ENCODE measurements around the gene NLRP9. TPM values are rescaled to one million over a fixed set of nuclear protein-coding genes. Genes with fewer than 3 reads are reported as not detected.

Gene NLRP9
- total and polyA plus RNA-seq, 2 of the 4 experiments (the other 2 are of a cell fraction) = not detected

DNA sequence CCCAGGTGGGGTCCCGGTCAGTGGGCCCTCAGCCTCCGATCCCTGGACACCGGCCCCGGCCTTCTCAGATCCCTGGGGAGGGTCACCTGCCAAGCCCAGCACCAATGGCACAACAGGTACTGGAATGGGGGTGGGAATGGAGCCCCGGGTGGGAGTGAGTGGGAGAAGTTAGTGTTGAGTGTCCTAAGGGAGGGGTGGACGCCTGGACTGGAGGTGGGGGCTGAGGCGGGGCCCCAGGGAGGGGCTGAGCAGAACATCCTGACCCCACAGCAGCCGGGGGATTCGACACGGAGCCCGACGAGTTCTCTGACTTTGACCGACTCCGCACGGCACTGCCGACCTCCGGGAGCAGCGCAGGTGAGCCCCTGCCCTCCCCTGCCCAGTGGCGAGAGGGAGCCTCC is 45.5 kb downstream of the NLRP9 start:
- Histone ChIP-seq H3K4me3 (ENCODE audit: insufficient read depth, low read depth, low read length) (no peak overlapping the region), H3K23ac (ENCODE audit: low read depth, low read length) (no peak overlapping the region), H3K9me1 (ENCODE audit: insufficient read depth, low read length) (no peaks in the 10 kb centered on the region), H3K36me3 (ENCODE audit: control insufficient read depth, insufficient read depth, low read length) (peaks cover 65% of the 10 kb centered on the region), H3K27ac (ENCODE audit: insufficient read depth, low read length) (no peak overlapping the region), H2AFZ (replicated peaks; ENCODE audit: low read length, poor library complexity) (no peak overlapping the region), H4K20me1 (ENCODE audit: insufficient read depth, low read length) (peaks cover 8% of the 10 kb centered on the region; the same call in 1 of the 2 replicates), H2AK9ac (replicated peaks; ENCODE audit: low read depth, low read length, poor library complexity) (no peak overlapping the region), H3K56ac (ENCODE audit: extremely low read depth, insufficient read depth, low read length) (no peak overlapping the region), H2BK15ac (ENCODE audit: low read depth, low read length) (no peak overlapping the region), H3K18ac (ENCODE audit: low read depth, low read length) (no peak overlapping the region), H2BK20ac (ENCODE audit: low read depth, low read length) (no peak overlapping the region), H2AK5ac (ENCODE audit: low read depth, low read length) (no peak overlapping the region), H3K4ac (ENCODE audit: low read depth, low read length) (no peak overlapping the region), H2BK120ac (ENCODE audit: low read depth, low read length) (no peak overlapping the region), H3K9me3 (ENCODE audit: control insufficient read depth, insufficient read depth, low read length) (no peaks in the 10 kb centered on the region), H3K4me2 (ENCODE audit: low read depth, low read length) (no peak overlapping the region), H3K27me3 (ENCODE audit: control insufficient read depth, insufficient read depth, low read length) (no peaks in the 10 kb centered on the region), H4K8ac (ENCODE audit: low read depth in 2 of 2, low read length in 2 of 2) (no peak overlapping the region), H3K14ac (replicated peaks; ENCODE audit: low read depth, low read length) (no peak overlapping the region), H3K79me1 (ENCODE audit: low read depth in 1 of 2, low read length in 2 of 2) (peaks cover 4 to 7% of the 10 kb centered on the region in 2 experiments; a peak in 2 of 4 replicates), H3K9ac (ENCODE audit: low read depth, low read length) (no peak overlapping the region), H4K5ac (ENCODE audit: low read depth, low read length) (no peak overlapping the region), H3K4me1 (ENCODE audit: control insufficient read depth, insufficient read depth, low read length) (no peaks in the 10 kb centered on the region), H4K91ac (ENCODE audit: insufficient read depth, low read depth, low read length) (no peak overlapping the region), H2BK5ac (ENCODE audit: low read depth, low read length, poor library complexity, severe bottlenecking) (no peak overlapping the region)
- intact Hi-C loops (cut with micrococcal nuclease) (no loop called here), in situ Hi-C loops (cut with MboI; ENCODE audit: low sequenced_read_pairs) (loop anchor here (25.0 kb wide), 1 partner anchor 445 kb away; the partner anchor contains the start of gene ZNF444), dilution Hi-C loops (cut with HindIII; ENCODE audit: low sequenced_read_pairs, unreplicated experiment) (no loop called here)
- no peak for ATAC-seq (ENCODE audit: low read depth)
- TF ChIP-seq FOS (IDR thresholded peaks at IDR 0.05; ENCODE audit: low read depth, low read length) = no peak
- TF ChIP-seq POLR2A (IDR thresholded peaks at IDR 0.05; ENCODE audit: low read depth, low read length) = no peak
- TF ChIP-seq, protein P1, sequence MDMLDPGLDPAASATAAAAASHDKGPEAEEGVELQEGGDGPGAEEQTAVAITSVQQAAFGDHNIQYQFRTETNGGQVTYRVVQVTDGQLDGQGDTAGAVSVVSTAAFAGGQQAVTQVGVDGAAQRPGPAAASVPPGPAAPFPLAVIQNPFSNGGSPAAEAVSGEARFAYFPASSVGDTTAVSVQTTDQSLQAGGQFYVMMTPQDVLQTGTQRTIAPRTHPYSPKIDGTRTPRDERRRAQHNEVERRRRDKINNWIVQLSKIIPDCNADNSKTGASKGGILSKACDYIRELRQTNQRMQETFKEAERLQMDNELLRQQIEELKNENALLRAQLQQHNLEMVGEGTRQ (IDR thresholded peaks at IDR 0.05; ENCODE audit: low read depth, low read length) = no peak
- TF ChIP-seq, protein P2, sequence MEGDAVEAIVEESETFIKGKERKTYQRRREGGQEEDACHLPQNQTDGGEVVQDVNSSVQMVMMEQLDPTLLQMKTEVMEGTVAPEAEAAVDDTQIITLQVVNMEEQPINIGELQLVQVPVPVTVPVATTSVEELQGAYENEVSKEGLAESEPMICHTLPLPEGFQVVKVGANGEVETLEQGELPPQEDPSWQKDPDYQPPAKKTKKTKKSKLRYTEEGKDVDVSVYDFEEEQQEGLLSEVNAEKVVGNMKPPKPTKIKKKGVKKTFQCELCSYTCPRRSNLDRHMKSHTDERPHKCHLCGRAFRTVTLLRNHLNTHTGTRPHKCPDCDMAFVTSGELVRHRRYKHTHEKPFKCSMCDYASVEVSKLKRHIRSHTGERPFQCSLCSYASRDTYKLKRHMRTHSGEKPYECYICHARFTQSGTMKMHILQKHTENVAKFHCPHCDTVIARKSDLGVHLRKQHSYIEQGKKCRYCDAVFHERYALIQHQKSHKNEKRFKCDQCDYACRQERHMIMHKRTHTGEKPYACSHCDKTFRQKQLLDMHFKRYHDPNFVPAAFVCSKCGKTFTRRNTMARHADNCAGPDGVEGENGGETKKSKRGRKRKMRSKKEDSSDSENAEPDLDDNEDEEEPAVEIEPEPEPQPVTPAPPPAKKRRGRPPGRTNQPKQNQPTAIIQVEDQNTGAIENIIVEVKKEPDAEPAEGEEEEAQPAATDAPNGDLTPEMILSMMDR (conservative IDR thresholded peaks at IDR 0.05; ENCODE audit: low read depth, low read length) = no peak
- no peak for TF ChIP-seq MAZ (IDR thresholded peaks at IDR 0.05; ENCODE audit: borderline replicate concordance, low read depth, low read length)
- TF ChIP-seq SMC3 (IDR thresholded peaks at IDR 0.05; ENCODE audit: low read depth, low read length) = no peak
- no peak for TF ChIP-seq MAFK (IDR thresholded peaks at IDR 0.05; ENCODE audit: low read depth, low read length)
- TF ChIP-seq RAD21 (IDR thresholded peaks at IDR 0.05; ENCODE audit: low read length) = no peak
- no peak for TF ChIP-seq CHD1 (IDR thresholded peaks at IDR 0.05; ENCODE audit: low read depth, low read length)
- TF ChIP-seq NFE2L2 (IDR thresholded peaks at IDR 0.05; ENCODE audit: low read depth, low read length) = no peak
- no peak for TF ChIP-seq CEBPB (IDR thresholded peaks at IDR 0.05; ENCODE audit: low read depth, low read length)
- TF ChIP-seq BHLHE40 (IDR thresholded peaks at IDR 0.05; ENCODE audit: low read depth, low read length) = no peak
- DNase-seq = no peak
- WGBS, 2 experiments (ENCODE audit: extremely low coverage in 2 of 2, insufficient read length in 1 of 2) = 94% methylated on average over 10 of the region's 19 CpGs; no CpG with 5 or more reads in 1 of the 2 experiments
- POLR2A ChIA-PET (ENCODE audit: unreplicated experiment) = no interaction called here
- CTCF ChIA-PET = no interaction called here
- no TSS peak for BruUV-seq (replicated peaks)

Measured in IMR-90 (cell line).